Astrocyte (in vitro differentiated cells and primary cell): ENCODE measurements around the gene VPS50. TPM values are rescaled to one million over a fixed set of nuclear protein-coding genes. Genes with fewer than 3 reads are reported as not detected.

ENCODE experiments used
- DNase-seq: peaks from one replicate; pipeline ENCODE4 v3.0.0-alpha.2; 2010; ENCODE audit warnings: low read depth
- FAIRE-seq: peaks from 2 replicates; lab custom pipeline; 2011; peaks lifted over from hg19 to GRCh38; lab: Jason Lieb, UNC
- H2AFZ ChIP-seq: 2 replicates; pipeline ENCODE4 v1.6.0; 2012; ENCODE audit warnings: low read depth, low read length, inconsistent platforms
- H3K27ac ChIP-seq: 2 replicates; pipeline ENCODE4 v1.5.1; 2011; ENCODE audit warnings: low read depth, low read length, inconsistent platforms
- H3K27me3 ChIP-seq: 2 replicates; pipeline ENCODE4 v1.6.0; 2011; ENCODE audit warnings: low read length, inconsistent platforms; ENCODE audit not compliant: insufficient read depth
- H3K36me3 ChIP-seq: 2 replicates; pipeline ENCODE4 v1.5.1; 2011; ENCODE audit warnings: low read length, inconsistent platforms; ENCODE audit not compliant: insufficient read depth
- H3K4me1 ChIP-seq: 2 replicates; pipeline ENCODE4 v1.5.1; 2011; ENCODE audit warnings: low read length, inconsistent platforms; ENCODE audit not compliant: insufficient read depth
- H3K4me2 ChIP-seq: 2 replicates; pipeline ENCODE4 v1.6.0; 2012; ENCODE audit warnings: low read length, inconsistent platforms
- H3K4me3 ChIP-seq: 2 replicates; pipeline ENCODE4 v1.5.1; 2011; ENCODE audit warnings: low read depth, mild to moderate bottlenecking, low read length, inconsistent platforms; ENCODE audit not compliant: insufficient read depth
- H3K79me2 ChIP-seq: 2 replicates; pipeline ENCODE4 v1.6.0; 2012; ENCODE audit warnings: mild to moderate bottlenecking, low read length, inconsistent platforms; ENCODE audit not compliant: insufficient read depth
- H3K9ac ChIP-seq: 2 replicates; pipeline ENCODE4 v1.6.0; 2012; ENCODE audit warnings: mild to moderate bottlenecking, low read length, inconsistent platforms
- H3K9me3 ChIP-seq: 2 replicates; pipeline ENCODE4 v1.5.1; 2012; ENCODE audit warnings: low read depth, mild to moderate bottlenecking, low read length, inconsistent platforms; ENCODE audit not compliant: insufficient read depth
- H4K20me1 ChIP-seq: 2 replicates; pipeline ENCODE4 v1.6.0; 2012; ENCODE audit warnings: low read length, inconsistent platforms; ENCODE audit not compliant: insufficient read depth
- H3K27ac Mint-ChIP-seq: one replicate; pipeline ENCODE4 v1.8.0; 2021; ENCODE audit warnings: mild to moderate bottlenecking, mixed read lengths; ENCODE audit not compliant: unreplicated experiment
- H3K27me3 Mint-ChIP-seq: one replicate; pipeline ENCODE4 v1.8.0; 2021; ENCODE audit warnings: low read depth, mixed read lengths; ENCODE audit not compliant: unreplicated experiment
- H3K36me3 Mint-ChIP-seq: one replicate; pipeline ENCODE4 v1.8.0; 2021; ENCODE audit warnings: low read depth, mixed read lengths; ENCODE audit not compliant: unreplicated experiment
- H3K4me1 Mint-ChIP-seq: one replicate; pipeline ENCODE4 v1.8.0; 2021; ENCODE audit warnings: low read depth, mixed read lengths; ENCODE audit not compliant: unreplicated experiment
- H3K4me3 Mint-ChIP-seq: one replicate; pipeline ENCODE4 v1.8.0; 2021; ENCODE audit warnings: mild to moderate bottlenecking, moderate library complexity, mixed read lengths; ENCODE audit not compliant: unreplicated experiment
- H3K9me3 Mint-ChIP-seq: one replicate; pipeline ENCODE4 v1.8.0; 2021; ENCODE audit warnings: mild to moderate bottlenecking, mixed read lengths; ENCODE audit not compliant: unreplicated experiment
- CTCF ChIP-seq: IDR thresholded peaks from 2 replicates; pipeline ENCODE4 v1.5.1; 2011; ENCODE audit warnings: low read depth, mild to moderate bottlenecking, inconsistent platforms, low read length, moderate library complexity; ENCODE audit not compliant: insufficient read depth
- EZH2 ChIP-seq: IDR thresholded peaks from 2 replicates; pipeline ENCODE4 v1.6.1; 2012; ENCODE audit warnings: mild to moderate bottlenecking, low read length, inconsistent platforms; ENCODE audit not compliant: insufficient read depth
- total RNA-seq: library from RNA; stranded (reverse); gene quantifications from 2 replicates; pipeline ENCODE4 v1.2.1, GENCODE V29; 2021

Gene VPS50
- total RNA-seq, 1 donor from 2014 or later: 19.0 TPM

GRCh38 chr7:93392984-93393383 lies 160.8 kb downstream of the VPS50 start:
- H3K4me3 ChIP-seq: no peak overlapping the region
- no peak overlapping the region for H3K4me2 ChIP-seq
- TF ChIP-seq CTCF (no peak), EZH2 (no peak)
- H2AFZ ChIP-seq: no peak overlapping the region
- no peaks in the 10 kb centered on the region for H3K36me3 Mint-ChIP-seq
- no peaks in the 10 kb centered on the region for H3K4me1 Mint-ChIP-seq
- no peaks in the 10 kb centered on the region for H3K4me1 ChIP-seq
- H3K27ac ChIP-seq: no peak overlapping the region
- H4K20me1 ChIP-seq: no peaks in the 10 kb centered on the region
- H3K27ac Mint-ChIP-seq: no peak overlapping the region
- H3K9me3 ChIP-seq: no peaks in the 10 kb centered on the region
- no peak overlapping the region for H3K9ac ChIP-seq
- H3K79me2 ChIP-seq: no peaks in the 10 kb centered on the region
- H3K27me3 Mint-ChIP-seq: no peaks in the 10 kb centered on the region
- FAIRE-seq: no peak
- H3K36me3 ChIP-seq: no peaks in the 10 kb centered on the region
- no peaks in the 10 kb centered on the region for H3K9me3 Mint-ChIP-seq
- H3K27me3 ChIP-seq: no peaks in the 10 kb centered on the region
- DNase-seq: no peak
- H3K4me3 Mint-ChIP-seq: no peak overlapping the region

GRCh38 chr7:93399642-93400041 lies 167.5 kb downstream of the VPS50 start:
- Mint-ChIP-seq H3K36me3 (no peaks in the 10 kb centered on the region), H3K4me3 (no peak overlapping the region), H3K4me1 (peaks cover 15% of the 10 kb centered on the region), H3K27ac (no peak overlapping the region), H3K27me3 (no peaks in the 10 kb centered on the region), H3K9me3 (peaks cover 4% of the 10 kb centered on the region)
- Histone ChIP-seq H2AFZ (no peak overlapping the region), H3K27ac (no peak overlapping the region), H3K4me1 (no peaks in the 10 kb centered on the region), H3K4me3 (no peak overlapping the region), H3K36me3 (no peaks in the 10 kb centered on the region), H3K9ac (no peak overlapping the region), H3K4me2 (no peak overlapping the region), H4K20me1 (no peaks in the 10 kb centered on the region), H3K79me2 (no peaks in the 10 kb centered on the region), H3K9me3 (no peaks in the 10 kb centered on the region), H3K27me3 (no peaks in the 10 kb centered on the region)
- no peak for TF ChIP-seq CTCF
- TF ChIP-seq EZH2: no peak
- DNase-seq (no peak), FAIRE-seq (no peak)

- Histone ChIP-seq H4K20me1 (no peaks in the 10 kb centered on the region), H3K27ac (no peak overlapping the region), H3K4me3 (no peak overlapping the region), H3K9me3 (no peaks in the 10 kb centered on the region), H3K4me1 (no peaks in the 10 kb centered on the region), H3K79me2 (no peaks in the 10 kb centered on the region), H3K27me3 (no peaks in the 10 kb centered on the region), H3K9ac (no peak overlapping the region), H3K36me3 (no peaks in the 10 kb centered on the region), H2AFZ (no peak overlapping the region), H3K4me2 (no peak overlapping the region)
- no peak overlapping the region for H3K4me3 Mint-ChIP-seq
- H3K27me3 Mint-ChIP-seq: no peaks in the 10 kb centered on the region
- no peak overlapping the region for H3K27ac Mint-ChIP-seq
- FAIRE-seq (no peak), DNase-seq (no peak)
- TF ChIP-seq CTCF: no peak
- no peak for TF ChIP-seq EZH2
- H3K36me3 Mint-ChIP-seq: no peaks in the 10 kb centered on the region
- peaks cover 21% of the 10 kb centered on the region for H3K9me3 Mint-ChIP-seq
- H3K4me1 Mint-ChIP-seq: peaks cover 15% of the 10 kb centered on the region
These were observed 170.8 kb downstream of the VPS50 start for GRCh38 chr7:93402944-93403343.
